Immature natural killer cell (primary cell): ENCODE results near the gene LDLR. TPM values are rescaled to one million over a fixed set of nuclear protein-coding genes. Genes with fewer than 3 reads are reported as not detected.

ENCODE experiments used
- DNase-seq, 3 donors: peaks; one replicate each; pipeline ENCODE4 v3.0.0; 2022; ENCODE audit warnings: mixed read lengths in 1 of 3
- H3K27ac Mint-ChIP-seq, 6 donors: one replicate each; pipeline ENCODE4 v1.8.0; 2020; ENCODE audit warnings: mixed read lengths in 6 of 6, mild to moderate bottlenecking in 5 of 6, inconsistent platforms in 4 of 6, moderate library complexity in 3 of 6
- H3K27me3 Mint-ChIP-seq, 3 donors: one replicate each; pipeline ENCODE4 v1.8.0; 2020 to 2021; ENCODE audit warnings: low read depth in 3 of 3, mild to moderate bottlenecking in 3 of 3, mixed read lengths in 3 of 3, moderate library complexity in 3 of 3, inconsistent platforms in 1 of 3
- H3K36me3 Mint-ChIP-seq, 3 donors: one replicate each; pipeline ENCODE4 v1.8.0; 2020; ENCODE audit warnings: mixed read lengths in 3 of 3, inconsistent platforms in 2 of 3, mild to moderate bottlenecking in 2 of 3
- H3K4me1 Mint-ChIP-seq, 2 donors: one replicate each; pipeline ENCODE4 v1.8.0; 2020; ENCODE audit warnings: inconsistent platforms in 2 of 2, mild to moderate bottlenecking in 2 of 2, mixed read lengths in 2 of 2, moderate library complexity in 1 of 2
- H3K4me3 Mint-ChIP-seq, 5 donors: one replicate each; pipeline ENCODE4 v1.8.0; 2020; ENCODE audit warnings: mild to moderate bottlenecking in 5 of 5, mixed read lengths in 5 of 5, inconsistent platforms in 3 of 5, moderate library complexity in 3 of 5
- H3K9me3 Mint-ChIP-seq, 6 donors: one replicate each; pipeline ENCODE4 v1.8.0; 2020; ENCODE audit warnings: mild to moderate bottlenecking in 6 of 6, mixed read lengths in 6 of 6, inconsistent platforms in 4 of 6, moderate library complexity in 3 of 6
- polyA plus RNA-seq, 3 donors: library from polyadenylated mRNA; unstranded; fragments of 300-500 nt; fragmentation: Illumina TruSeq; gene quantifications; one replicate each; pipeline ENCODE4 v1.2.3, GENCODE V29; 2021

LDLR gene
- polyA plus RNA-seq, 3 donors from 2014 or later, result 10.8 to 28.1 (median 22.8) TPM

GRCh38 chr19:11181488-11181887 is 92.2 kb downstream of the LDLR start:
- Mint-ChIP-seq H3K36me3 (no peaks in the 10 kb centered on the region), H3K9me3 (no peaks in the 10 kb centered on the region), H3K27me3 (no peaks in the 10 kb centered on the region), H3K4me1 (no peaks in the 10 kb centered on the region), H3K27ac (no peak overlapping the region), H3K4me3 (no peak overlapping the region)
- no peak for DNase-seq

Other genes with a start within 250 kb of the LDLR start
- gene C19orf38, start 241.0 kb upstream of the LDLR start, polyA plus RNA-seq, result 1 to 10 TPM; 1.2 to 5.6 (median 3.3) TPM
- gene CARM1, start 217.9 kb upstream of the LDLR start, polyA plus RNA-seq, result under 1 TPM; 0.26 to 0.83 (median 0.29) TPM
- gene YIPF2, start 160.8 kb upstream of the LDLR start, polyA plus RNA-seq, result 10 to 100 TPM; 14.8 to 24.7 (median 24.1) TPM
- 10 to 100 TPM; 29.6 to 40.8 (median 35.4) TPM for gene TIMM29, start 160.7 kb upstream of the LDLR start, polyA plus RNA-seq
- gene SMARCA4, start 128.4 kb upstream of the LDLR start, polyA plus RNA-seq, result 10 to 100 TPM in 1 of 3 donors, 1 to 10 TPM in 2; 1.7 to 23.8 (median 6.6) TPM
- gene SPC24, start 66.3 kb downstream of the LDLR start, polyA plus RNA-seq, result under 1 TPM in 2 of 3 donors, not detected in 1; 0.08 to 0.96 TPM
- gene KANK2, start 108.1 kb downstream of the LDLR start, polyA plus RNA-seq, result under 1 TPM in 2 of 3 donors, not detected in 1; 0.08 to 0.57 TPM
- gene ANGPTL8, start 150.2 kb downstream of the LDLR start, polyA plus RNA-seq, result not detected
- not detected for gene DOCK6, start 173.1 kb downstream of the LDLR start, polyA plus RNA-seq
- not detected for gene TSPAN16, start 206.7 kb downstream of the LDLR start, polyA plus RNA-seq